OCI-LY3 (cell line): ENCODE results near the gene NFIC.
"Not testable (repeated sequence)": the region's sequence is repeated elsewhere in the genome, so short reads cannot be mapped to it uniquely, and the experiment has no call there.

ENCODE experiments used
- H2AFZ ChIP-seq: fragments of 200-600, 300-600 bp; shearing (Covaris generic); 2 replicates; pipeline ENCODE4 v1.6.0; 2014; ENCODE audit warnings: antibody characterized with exemption, low read depth, low read length
- H3K27ac ChIP-seq: fragments of 200-600, 300-600 bp; sonication (generic); 2 replicates; pipeline ENCODE4 v1.5.1; 2014; ENCODE audit warnings: mild to moderate bottlenecking, low read length, moderate library complexity, mixed read lengths
- H3K27me3 ChIP-seq: fragments of 200-600, 300-600 bp; sonication (generic); 2 replicates; pipeline ENCODE4 v1.6.1; 2014; ENCODE audit warnings: low read depth, low read length, mixed read lengths
- H3K36me3 ChIP-seq: fragments of 200-600, 300-600 bp; sonication (generic); replicated peaks from 2 replicates; pipeline ENCODE3; 2014; ENCODE audit warnings: low read depth, low read length, mixed read lengths
- H3K4me1 ChIP-seq: fragments of 300-600, 200-600 bp; sonication (generic); 2 replicates; pipeline ENCODE4 v1.6.1; 2014; ENCODE audit warnings: low read length, mixed read lengths
- H3K4me2 ChIP-seq: fragments of 200-600, 300-600 bp; sonication (generic); 2 replicates; pipeline ENCODE4 v1.6.1; 2014; ENCODE audit warnings: low read length, mixed read lengths
- H3K4me3 ChIP-seq: fragments of 300-600, 200-600 bp; sonication (generic); 2 replicates; pipeline ENCODE4 v1.5.1; 2014; ENCODE audit warnings: antibody characterized with exemption, mild to moderate bottlenecking, low read length, moderate library complexity
- H3K79me2 ChIP-seq: fragments of 300-600, 200-600 bp; shearing (Covaris generic); 2 replicates; pipeline ENCODE4 v1.6.1; 2014; ENCODE audit warnings: mild to moderate bottlenecking, low read length, mixed read lengths
- H3K9ac ChIP-seq: fragments of 300-600, 200-600 bp; shearing (Covaris generic); 2 replicates; pipeline ENCODE4 v1.6.0; 2014; ENCODE audit warnings: mild to moderate bottlenecking, low read length, moderate library complexity
- H3K9me3 ChIP-seq: fragments of 200-600, 300-600 bp; shearing (Covaris generic); 2 replicates; pipeline ENCODE4 v1.6.1; 2014; ENCODE audit warnings: low read length, mixed read lengths; ENCODE audit not compliant: insufficient read depth
- H4K20me1 ChIP-seq: fragments of 200-600, 300-600 bp; sonication (generic); 2 replicates; pipeline ENCODE4 v1.6.1; 2016; ENCODE audit warnings: low read length, mixed read lengths; ENCODE audit not compliant: insufficient read depth
- EZH2phosphoT487 ChIP-seq: fragments of 200-600 bp; shearing (Covaris generic); IDR thresholded peaks from 2 replicates; pipeline ENCODE4 v1.6.1; 2018; ENCODE audit warnings: antibody characterized with exemption, mixed run types, low read depth
- TF ChIP-seq, protein P1 (sequence below): fragments of 200-600, 300-600 bp; sonication (generic); IDR thresholded peaks from 2 replicates; pipeline ENCODE4 v1.5.1; 2014; ENCODE audit warnings: antibody characterized with exemption, low read length, low read depth

The NFIC gene

DNA sequence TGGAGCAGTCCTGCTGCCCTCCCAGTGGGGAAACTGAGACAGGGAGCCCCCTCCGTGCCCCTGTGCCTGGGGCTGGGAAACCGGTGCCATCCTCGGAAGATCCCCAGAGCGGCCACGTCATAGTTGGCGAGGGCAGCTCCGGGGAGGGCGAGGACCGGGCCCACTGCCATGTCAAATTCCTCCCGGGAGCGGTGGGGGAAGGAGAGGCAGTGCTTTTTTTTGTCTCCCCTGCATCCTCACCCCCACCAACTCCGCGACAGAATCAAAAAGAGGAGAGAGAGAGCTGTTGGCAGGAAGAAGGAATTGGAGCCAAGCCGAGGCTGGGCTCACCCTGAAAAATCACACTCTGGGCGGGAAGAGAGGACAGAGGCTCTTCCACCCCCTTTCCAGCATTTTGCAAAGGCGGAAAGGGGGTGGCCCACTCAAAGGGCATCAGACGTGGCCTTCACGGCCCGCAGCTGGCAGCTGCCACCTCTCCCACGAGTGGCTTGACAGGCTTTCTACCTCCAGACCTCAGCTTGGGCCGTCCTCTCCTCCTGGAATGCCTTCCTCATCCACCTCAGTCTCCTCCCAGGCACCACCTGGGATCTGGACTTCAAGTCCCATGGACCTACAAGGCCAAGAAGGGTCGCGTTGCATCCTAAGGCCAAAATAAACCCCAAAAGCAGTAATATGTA is 19.6 kb upstream of the NFIC start:
- Histone ChIP-seq H3K79me2 (no peaks in the 10 kb centered on the region), H4K20me1 (no peaks in the 10 kb centered on the region), H3K36me3 (no peaks in the 10 kb centered on the region), H3K27ac (no peak overlapping the region), H3K4me3 (no peak overlapping the region), H2AFZ (no peak overlapping the region), H3K9me3 (no peaks in the 10 kb centered on the region), H3K9ac (no peak overlapping the region), H3K27me3 (peaks cover 7% of the 10 kb centered on the region; the same call in 1 of the 2 replicates), H3K4me1 (no peaks in the 10 kb centered on the region), H3K4me2 (no peak overlapping the region)
- TF ChIP-seq, protein P1, sequence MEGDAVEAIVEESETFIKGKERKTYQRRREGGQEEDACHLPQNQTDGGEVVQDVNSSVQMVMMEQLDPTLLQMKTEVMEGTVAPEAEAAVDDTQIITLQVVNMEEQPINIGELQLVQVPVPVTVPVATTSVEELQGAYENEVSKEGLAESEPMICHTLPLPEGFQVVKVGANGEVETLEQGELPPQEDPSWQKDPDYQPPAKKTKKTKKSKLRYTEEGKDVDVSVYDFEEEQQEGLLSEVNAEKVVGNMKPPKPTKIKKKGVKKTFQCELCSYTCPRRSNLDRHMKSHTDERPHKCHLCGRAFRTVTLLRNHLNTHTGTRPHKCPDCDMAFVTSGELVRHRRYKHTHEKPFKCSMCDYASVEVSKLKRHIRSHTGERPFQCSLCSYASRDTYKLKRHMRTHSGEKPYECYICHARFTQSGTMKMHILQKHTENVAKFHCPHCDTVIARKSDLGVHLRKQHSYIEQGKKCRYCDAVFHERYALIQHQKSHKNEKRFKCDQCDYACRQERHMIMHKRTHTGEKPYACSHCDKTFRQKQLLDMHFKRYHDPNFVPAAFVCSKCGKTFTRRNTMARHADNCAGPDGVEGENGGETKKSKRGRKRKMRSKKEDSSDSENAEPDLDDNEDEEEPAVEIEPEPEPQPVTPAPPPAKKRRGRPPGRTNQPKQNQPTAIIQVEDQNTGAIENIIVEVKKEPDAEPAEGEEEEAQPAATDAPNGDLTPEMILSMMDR: no peak
- TF ChIP-seq EZH2phosphoT487: no peak

DNA sequence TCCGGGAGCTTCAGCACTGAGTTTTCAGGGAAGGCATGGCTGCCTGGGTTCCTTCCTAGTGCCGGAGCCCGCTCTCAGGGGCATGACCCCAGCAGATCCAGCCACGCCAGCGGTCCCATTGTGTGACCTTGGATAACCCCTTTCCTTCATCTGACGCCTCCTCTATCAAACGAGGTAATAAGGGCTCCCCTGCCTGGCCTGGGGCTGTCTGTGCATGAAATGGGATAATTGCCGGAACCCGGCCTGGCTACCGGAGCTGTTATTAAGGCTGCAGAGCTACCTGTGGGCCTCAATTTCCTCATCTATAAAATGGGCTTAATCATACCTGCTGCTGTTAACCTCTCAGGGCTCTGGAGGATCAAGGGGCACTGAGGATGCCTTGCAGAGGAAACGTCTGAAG is 18.3 kb upstream of the NFIC start:
- Histone ChIP-seq H3K36me3 (no peaks in the 10 kb centered on the region), H3K9ac (no peak overlapping the region), H3K4me3 (no peak overlapping the region), H2AFZ (no peak overlapping the region), H3K79me2 (no peaks in the 10 kb centered on the region), H4K20me1 (no peaks in the 10 kb centered on the region), H3K9me3 (no peaks in the 10 kb centered on the region), H3K27ac (no peak overlapping the region), H3K4me1 (no peaks in the 10 kb centered on the region), H3K4me2 (no peak overlapping the region), H3K27me3 (peaks cover 7% of the 10 kb centered on the region; the same call in 1 of the 2 replicates)
- TF ChIP-seq EZH2phosphoT487: no peak
- TF ChIP-seq, protein P1: no peak

DNA sequence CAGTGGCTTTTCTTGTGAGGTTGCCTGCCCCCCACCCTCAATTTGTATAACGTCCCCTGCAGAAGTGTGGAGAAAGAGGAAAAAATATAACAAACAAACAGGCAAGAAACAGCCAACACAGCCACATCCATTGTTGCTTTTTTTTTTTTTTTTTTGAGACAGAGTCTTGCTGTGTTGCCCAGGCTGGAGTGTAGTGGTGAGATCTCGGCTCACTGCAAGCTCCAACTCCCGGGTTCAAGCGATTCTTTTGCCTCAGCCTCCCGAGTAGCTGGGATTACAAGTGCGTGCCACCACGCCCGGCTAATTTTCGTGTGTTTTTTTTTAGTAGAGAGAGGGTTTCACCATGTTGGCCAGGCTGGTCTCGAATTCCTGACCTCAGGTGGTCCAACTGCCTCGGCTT is 17.9 kb upstream of the NFIC start:
- H3K4me1 ChIP-seq, H3K36me3 ChIP-seq, H3K27me3 ChIP-seq, H3K9me3 ChIP-seq, H4K20me1 ChIP-seq, H3K27ac ChIP-seq, H3K4me2 ChIP-seq, H2AFZ ChIP-seq, H3K9ac ChIP-seq, H3K4me3 ChIP-seq, H3K79me2 ChIP-seq: not testable (repeated sequence)

DNA sequence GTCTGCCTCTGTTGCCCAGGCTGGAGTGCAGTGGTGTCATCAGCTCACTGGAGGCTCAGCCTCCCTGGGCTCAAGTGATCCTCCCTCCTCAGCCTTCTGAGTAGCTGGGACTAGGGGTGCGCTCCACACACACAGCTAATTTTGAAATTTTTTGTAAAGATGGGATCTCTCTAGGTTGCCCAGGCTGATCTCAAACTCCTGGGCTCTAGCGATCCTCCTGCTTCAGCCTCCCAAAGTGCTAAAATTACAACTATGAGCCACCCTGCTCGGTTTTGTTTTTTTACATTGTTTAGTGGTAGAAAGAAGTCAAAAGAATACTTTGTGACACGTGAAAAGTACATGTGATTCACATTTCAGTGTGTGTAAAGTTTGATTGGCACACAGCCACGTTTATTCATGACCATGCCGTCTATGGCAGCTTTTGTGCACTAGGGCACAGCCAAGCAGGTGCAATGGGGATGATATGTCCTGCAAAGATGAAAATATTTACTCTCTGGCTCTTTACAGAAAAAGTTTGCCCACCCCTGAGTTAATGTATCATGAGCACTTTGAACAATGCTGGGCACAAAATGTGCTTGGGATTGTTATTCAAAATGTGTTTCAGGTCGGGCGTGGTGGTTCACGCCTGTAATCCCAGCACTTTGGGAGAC is 16.2 kb upstream of the NFIC start:
- no peak for TF ChIP-seq EZH2phosphoT487
- TF ChIP-seq, protein P1: no peak
- peaks cover 7% of the 10 kb centered on the region; the same call in 1 of the 2 replicates for H3K27me3 ChIP-seq
- H3K27ac ChIP-seq: no peak overlapping the region

More for the DNA sequence above, 16.2 kb upstream of the NFIC start:
- H3K4me2 ChIP-seq: no peak overlapping the region
- H3K36me3 ChIP-seq: no peaks in the 10 kb centered on the region
- H3K9me3 ChIP-seq: no peaks in the 10 kb centered on the region
- H3K9ac ChIP-seq: no peak overlapping the region
- no peak overlapping the region for H2AFZ ChIP-seq
- H4K20me1 ChIP-seq: no peaks in the 10 kb centered on the region
- no peak overlapping the region for H3K4me3 ChIP-seq
- H3K79me2 ChIP-seq: no peaks in the 10 kb centered on the region
- no peaks in the 10 kb centered on the region for H3K4me1 ChIP-seq
